ENCODE measurements around the gene DZIP3.

The DZIP3 gene, protein sequence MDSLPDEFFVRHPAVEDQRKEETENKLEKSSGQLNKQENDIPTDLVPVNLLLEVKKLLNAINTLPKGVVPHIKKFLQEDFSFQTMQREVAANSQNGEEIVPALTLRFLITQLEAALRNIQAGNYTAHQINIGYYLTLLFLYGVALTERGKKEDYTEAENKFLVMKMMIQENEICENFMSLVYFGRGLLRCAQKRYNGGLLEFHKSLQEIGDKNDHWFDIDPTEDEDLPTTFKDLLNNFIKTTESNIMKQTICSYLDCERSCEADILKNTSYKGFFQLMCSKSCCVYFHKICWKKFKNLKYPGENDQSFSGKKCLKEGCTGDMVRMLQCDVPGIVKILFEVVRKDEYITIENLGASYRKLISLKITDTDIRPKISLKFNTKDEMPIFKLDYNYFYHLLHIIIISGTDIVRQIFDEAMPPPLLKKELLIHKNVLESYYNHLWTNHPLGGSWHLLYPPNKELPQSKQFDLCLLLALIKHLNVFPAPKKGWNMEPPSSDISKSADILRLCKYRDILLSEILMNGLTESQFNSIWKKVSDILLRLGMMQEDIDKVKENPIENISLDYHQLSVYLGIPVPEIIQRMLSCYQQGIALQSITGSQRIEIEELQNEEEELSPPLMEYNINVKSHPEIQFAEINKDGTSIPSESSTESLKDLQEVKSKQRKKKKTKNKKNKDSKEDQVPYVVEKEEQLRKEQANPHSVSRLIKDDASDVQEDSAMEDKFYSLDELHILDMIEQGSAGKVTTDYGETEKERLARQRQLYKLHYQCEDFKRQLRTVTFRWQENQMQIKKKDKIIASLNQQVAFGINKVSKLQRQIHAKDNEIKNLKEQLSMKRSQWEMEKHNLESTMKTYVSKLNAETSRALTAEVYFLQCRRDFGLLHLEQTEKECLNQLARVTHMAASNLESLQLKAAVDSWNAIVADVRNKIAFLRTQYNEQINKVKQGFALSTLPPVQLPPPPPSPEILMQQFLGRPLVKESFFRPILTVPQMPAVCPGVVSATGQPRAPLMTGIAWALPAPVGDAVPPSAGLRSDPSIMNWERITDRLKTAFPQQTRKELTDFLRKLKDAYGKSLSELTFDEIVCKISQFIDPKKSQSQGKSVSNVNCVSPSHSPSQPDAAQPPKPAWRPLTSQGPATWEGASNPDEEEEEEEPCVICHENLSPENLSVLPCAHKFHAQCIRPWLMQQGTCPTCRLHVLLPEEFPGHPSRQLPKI

DNA sequence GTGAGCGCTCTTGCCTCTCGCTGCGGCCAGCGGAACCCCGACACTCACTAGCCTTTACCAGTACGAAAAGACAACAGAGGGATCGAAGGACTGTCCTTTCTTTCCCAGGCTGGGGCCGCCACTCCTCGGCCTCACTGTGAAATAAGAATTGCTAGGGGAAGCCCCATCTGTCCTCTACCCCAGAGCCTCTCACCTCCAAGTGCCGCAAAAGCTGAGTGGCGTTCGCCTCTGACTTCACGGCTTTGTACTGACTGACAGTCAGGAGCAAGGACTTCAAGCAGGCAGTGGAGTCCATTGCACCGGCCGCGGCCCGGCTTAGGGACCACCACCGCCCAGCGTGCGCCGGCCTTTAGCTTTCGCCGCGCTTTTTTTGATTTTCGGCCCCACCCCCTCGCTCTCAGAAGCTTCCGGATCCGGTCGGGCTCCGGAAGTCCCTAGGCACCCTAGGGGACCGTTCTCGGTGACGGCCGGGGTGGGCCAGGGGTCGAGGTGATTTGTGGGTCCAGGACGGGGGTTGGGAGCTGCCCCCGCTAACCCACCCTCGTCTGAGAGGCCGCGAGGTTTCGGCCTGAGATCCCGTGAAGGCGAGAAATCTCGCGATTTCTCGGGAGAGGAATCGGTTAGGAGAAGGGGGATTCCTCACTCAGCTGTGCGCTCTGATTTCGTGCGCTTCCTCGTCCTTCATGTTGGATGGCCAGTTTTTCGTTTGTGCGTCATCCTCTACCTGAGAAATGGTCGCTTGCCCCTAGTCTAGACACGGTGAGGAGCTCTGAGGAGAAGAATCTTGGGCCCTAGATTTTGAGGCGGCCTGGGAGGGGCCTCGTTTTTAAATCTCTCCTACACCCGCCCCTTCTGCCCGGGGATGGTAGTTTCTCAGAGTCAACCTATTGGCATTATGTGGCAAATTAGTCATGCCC is at the start of gene DZIP3, which contains the start of gene CIP2A:
DZIP3 (plus strand) TSS at position 642 of the 917 bp plus-strand sequence. CDS start 15,685 bp downstream, outside the sequence.
CIP2A (minus strand) TSS at position 358 of the 917 bp plus-strand sequence; CDS start at position 295, 63 bp downstream.
- peak; percentile 100 for DNase-seq

DNA sequence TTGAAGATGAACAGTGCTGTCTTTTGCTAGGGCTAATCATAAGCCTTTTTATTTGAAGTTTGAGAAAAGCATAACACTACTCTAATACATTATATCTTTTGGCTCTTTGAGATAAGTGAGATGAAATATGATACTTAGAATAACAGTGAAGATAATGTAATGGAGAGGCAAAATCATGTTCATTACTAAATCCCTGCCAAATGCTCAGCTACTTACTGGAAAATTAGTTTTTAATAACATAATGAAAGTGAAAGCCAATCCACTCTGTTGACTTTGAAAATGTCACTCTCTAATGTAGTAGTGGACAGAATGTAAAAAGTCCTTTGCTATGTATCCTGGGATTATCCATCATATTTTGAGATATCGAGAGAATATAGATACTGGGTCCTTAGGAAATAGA is 43.3 kb upstream of the DZIP3 start:
- no peak for DNase-seq

DNA sequence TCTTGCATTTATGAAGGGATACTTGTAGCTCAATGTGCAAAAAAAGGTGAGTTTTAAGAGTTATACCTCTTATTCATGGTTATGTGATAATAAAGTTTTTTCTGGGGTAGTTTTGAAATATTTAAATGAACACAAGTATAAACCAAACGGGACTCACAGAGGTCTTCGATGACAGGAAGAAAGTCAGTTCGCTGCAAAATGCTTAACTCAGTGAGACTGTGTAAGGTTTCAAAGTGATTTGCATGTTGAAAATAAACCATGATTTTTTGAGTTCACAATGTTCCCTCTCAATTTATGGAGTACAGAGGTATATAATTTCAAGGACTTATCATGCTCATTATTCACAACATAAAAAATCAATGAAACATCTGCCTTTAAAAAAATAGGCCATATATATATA is 42.8 kb upstream of the DZIP3 start:
- no peak for DNase-seq

DNA sequence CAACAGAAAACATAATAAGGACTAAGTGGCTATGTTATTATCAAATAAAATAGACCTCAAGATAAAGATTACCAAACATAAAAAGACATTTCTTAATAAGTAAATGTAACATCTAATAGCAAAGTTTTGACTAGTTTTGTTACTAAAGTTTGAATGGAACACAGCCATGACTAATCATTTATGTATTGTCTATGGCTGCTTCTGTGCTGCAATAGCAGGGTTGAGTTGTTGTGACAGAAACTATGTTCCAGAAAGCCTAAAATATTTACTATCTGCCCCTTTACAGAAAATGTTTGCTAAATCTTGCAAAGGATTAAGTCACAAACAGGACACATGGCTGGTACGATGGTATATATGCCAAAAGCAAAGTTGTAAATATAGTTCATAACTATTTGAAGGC is 41.2 kb upstream of the DZIP3 start:
- no peak for DNase-seq

DNA sequence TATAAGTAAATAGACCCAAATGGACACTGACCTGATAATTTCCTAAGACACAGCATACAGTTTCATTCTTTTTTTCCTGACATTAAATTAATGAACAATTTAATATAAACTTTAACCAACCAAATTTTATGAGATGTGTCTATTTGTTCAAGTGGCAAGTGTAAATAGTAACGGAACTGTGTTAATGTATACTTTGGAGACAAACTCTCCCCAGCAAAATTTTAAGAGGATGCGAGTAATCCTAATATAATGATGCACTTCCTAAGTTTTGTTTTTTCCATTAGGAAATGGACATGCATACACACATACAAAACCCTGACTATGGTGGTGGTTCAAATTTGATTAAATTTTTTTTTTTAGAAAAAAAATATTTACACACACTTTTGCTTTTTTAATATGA is 40.6 kb upstream of the DZIP3 start:
- DNase-seq, result no peak

DNA sequence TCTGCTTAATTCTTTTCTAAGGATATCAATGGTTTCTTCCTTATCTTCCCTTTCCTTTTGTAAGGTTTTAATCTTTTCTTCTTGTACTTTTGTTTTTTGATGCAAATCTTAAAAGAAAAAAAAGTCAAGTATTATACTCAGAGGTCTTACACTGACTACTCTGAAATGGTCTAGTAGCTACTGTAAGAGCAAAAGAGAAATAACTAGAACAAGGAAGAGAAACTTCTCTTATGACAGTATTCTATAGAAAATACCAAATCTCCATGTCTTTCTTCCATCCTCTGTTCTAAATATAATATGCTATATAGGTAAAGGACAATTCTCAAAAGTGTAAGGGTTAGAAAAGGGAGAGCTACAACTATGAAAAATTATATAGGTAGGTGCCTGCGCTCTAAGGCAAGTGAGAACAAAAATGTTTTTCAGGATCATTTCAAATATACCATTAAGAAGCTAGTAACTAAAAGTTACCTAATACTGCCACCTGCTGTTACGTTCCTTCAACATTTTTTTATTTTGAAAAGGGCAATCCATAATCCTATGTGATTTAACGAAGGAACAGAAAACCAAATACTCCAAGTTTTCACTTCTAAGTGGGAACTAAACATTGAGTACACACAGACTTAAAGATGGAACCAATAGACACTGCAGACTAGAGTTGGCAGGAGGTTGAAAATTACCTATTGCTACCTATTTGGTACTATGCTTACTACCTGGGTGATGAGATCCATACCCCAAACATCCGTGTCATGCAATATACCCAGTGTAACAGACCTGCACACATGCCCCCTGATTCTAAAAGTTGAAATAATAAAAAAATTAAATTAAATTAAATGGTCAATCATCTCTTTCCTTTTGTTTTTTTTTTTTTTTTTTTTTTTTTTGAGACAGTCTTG is 37.0 kb upstream of the DZIP3 start:
- DNase-seq, result peak; percentile 79

DNA sequence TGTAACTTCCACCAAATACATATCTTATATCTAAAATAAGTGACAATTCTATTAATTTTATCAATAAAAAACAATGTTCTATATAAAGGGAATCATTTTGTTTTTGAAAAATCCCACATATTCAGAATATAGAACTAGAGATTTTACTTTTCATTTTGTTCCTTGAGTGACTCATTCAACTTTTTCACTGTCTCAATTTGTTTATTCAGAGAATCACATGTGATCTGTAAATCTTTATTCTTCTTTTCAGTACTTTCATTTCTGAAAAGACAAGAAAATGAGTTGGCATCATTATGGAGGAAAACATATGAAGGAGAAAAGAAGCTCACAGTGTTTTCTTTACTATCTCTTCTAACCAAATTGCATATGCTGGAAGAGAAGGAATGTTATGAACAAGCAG is 35.3 kb upstream of the DZIP3 start:
- DNase-seq, result no peak

DNA sequence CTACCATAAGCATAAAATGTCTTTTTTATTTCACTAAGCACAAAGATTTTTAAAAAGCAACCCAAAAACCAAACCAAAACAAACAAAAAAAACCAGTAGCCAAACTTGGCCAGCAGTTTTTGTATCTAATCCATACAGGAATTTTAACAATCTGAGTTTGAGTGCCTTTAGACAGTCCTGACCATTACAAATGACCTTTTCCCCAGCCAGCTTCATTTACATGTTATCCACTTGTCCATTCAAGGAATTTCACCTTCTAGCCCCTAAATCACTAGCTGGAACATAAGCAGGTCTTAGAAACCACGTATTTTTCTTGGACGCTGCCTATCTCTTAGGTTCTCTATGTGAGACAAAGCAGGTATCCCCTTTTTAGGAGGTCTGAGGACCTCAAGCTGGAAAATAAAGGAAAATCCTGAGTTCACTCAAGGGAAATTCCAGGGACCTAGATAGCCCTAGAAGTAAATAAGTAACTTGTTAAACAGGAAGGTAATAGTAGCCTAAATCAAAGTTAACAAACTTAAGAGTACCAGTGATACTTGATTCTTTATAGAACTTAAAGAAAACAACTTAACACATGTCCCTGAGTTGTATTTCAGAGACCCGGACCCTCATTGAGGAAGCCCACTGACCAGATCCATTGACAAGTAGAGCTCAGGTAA is 34.5 kb upstream of the DZIP3 start:
- DNase-seq, result no peak

DNA sequence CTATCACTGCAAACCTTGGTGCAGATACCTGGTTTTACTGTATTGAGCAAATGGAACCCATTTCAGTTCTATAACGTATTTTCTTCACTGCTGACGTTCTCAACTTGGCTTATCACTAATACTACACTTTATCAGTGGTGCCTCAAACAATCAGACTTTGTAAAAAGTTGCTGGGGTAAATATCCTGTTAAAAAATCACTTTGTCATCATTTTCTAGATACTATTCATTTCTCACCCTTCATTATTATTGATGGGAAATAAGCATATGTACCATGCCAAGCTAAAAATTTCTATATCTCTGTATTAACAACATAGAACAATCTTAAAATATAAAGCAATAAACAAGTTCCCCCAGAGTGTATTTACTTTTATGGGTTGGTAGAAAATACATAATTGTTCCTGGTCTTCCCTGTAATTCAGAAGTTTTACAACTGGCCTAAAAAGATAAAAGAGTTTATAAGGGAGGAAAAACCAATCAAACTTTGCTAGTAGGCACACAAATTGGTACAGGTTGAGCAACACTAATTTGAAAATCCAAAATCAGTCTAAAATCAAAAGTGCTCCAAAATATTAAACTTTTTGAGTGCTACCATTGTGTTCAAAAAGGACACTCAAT is 33.4 kb upstream of the DZIP3 start:
- no peak for DNase-seq

DNA sequence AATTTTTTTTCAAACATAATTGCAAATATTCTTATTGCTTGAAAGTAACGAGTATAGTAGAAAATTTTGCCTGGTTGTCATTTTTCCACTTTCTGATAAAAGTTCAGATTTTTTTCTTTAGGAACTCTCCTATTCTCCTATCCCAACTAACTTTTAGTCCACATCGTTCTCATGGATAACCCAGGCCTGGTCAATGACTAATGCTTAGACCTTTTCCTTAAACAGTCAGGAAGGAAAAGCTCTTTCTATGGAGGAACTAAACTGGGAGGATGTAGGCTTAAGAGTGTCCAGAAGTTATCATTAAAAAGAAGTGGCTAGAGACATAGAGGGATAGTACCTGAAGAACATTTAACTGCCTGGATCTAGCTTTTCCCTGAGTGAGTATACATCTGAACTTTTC is 27.0 kb upstream of the DZIP3 start:
- DNase-seq, result no peak

DNA sequence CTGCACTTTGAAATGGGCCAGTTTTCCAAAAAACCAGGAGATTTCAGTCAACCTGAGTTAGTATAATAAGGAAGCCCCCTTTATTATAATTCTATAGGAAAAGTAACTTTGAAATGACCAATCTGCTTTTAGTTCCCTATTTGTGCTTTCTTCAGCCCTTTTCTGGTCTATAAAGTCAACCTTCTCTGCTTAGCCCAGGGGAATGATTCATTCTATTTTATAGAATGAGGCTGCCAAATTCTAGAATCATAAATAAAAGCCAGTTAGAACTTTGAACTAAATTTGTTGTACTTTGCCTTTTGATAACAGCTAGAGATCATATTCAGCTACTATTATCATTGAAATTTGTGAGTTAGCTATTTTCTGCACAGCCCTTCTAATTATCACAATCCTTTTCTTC is 25.0 kb upstream of the DZIP3 start:
- no peak for DNase-seq

DNA sequence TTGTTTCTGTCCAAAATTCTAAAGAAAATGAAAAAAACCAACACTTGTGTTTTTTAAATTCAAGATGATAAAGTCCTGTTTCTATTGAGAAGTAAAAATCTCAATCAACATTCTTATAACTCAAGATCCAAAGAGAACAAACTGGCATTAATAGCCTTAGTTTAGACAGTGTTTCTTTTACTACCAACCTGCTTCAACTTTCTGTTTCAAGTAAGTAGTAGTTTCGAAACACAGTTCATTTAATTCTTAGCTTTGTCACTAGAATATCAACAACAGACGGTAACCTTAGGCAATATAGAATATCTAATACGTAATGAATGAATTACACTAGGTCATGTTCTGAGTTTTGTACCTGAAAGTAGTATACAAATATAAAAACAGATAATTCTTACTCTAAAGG is 24.0 kb upstream of the DZIP3 start:
- DNase-seq, result no peak

DNA sequence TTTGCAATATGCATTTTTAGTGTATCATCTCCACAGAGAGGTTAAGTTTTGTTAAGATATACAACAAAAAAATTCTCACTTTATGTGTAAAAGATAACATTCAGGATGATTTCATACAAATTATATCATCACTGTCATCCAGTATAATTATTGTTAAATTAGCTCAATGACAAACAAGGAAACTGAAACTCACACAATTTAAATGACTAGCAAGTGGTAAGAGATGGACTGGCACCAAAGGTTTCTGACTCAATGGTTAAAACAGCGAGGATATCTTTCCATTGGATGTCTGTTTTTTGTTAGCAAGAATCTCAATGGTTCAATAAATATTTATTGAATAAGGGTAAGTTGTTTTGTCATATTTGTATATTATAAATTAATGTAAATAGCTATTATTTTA is 22.9 kb upstream of the DZIP3 start:
- no peak for DNase-seq

DNA sequence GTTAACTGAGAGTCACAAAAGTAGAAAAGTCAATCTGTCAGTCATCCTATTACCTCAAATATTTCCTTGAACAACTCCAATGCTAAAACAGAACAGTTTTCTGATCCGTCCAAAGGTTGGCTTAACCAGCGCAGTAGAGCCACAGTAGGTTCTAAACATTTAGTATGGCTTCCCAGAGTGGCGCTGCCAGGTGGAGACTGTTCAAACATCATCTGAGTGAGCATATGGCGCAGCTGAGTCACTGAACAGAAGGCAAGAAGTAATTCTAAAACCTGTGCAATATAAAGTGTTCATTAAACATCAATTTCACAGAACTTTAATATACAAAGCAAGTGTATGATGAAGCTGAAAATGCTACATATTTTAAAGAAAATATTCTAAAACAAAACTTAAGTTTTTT is 20.2 kb upstream of the DZIP3 start:
- peak; percentile 21 for DNase-seq

DNA sequence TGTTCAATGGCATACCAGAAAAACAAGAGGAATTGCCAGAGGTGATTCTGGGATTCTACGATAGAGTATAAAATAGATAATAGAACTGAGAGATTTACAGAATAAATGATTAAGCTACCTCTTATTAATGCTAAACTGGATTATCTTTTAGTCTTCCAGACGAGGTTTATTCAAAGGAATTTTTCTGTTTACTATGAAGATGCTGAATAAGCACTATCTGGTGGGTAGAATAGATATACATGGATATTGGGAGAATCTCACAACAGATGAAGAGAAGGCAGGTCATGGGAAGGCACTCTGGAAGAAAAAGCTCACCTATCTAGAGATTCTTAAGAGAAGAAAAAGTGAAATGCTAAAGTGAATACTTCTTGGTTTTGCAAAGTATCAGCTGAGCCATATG is 11.5 kb upstream of the DZIP3 start:
- no peak for DNase-seq

DNA sequence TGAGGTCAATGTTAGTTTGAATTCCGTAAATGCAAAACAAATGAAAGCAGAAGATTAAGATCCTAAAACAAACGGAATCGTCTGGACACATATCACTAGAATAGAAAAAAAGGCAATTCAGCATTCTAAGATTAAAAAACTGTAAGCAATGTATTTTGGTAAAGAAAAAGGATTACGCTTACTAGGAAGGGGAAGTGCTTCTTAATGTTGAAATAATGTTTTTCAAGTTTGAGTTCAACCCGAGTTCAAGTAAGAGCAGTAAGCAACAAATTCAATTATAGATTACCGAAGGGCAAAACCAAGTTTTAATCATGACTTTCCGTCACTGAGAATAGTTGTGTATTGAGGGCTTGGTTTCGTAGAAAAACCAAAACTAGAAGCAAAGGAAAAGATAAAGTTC is 921 bp upstream of the DZIP3 start:
- no peak for DNase-seq

DNA sequence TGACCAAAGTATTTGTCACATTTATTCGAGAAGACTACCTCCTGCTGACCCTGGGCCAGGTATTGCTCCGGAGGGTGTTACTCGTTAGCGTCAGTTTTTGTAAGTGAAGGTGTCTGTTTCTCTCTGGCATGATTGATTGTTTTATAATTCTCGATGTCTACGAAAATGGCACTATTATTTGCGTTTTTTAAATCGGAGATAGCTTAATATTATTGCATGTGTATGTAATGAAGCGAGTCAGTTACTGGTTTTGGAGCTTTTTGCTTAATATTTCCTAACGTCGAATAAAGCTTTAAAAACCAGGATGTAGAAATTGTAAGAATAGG is 439 bp downstream of the DZIP3 start:
- DNase-seq, result no peak

DNA sequence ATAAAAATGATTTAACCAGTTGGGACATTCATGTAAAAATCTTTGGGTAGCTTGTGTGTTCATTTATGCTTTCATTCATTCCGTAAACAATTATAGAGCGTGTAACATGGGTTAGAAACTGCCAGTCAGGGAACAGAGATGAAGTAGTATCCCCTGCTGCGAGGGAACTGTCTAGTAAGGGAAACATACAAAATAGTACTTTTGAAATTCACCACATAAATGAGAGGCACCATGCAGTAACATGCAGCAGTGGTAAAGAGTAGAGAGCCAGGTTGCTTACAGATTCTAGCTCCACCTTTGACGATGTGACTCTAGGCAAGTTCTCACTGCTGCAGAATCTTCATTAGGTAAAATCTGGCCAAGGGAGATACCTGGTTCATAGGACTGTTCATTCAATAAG is 938 bp downstream of the DZIP3 start:
- peak; percentile 22 for DNase-seq

DNA sequence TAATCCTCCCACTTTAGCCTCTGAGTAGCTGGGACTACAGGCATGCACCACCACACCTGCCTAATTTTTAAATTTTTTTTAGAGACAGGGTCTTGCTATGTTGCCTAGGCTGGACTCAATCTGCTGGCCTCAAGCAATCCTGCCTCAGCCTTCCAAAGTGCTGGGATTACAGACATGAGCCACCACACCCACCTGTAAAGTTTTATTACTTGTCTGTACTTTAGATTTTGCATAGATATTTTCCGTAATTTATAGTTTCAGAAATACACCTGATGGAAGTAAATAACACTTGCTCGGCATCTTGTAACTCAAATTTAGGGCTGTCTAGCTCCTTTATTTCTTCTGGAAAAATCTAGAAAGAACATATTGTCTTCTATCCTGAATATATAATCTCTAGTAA is 5.8 kb downstream of the DZIP3 start:
- DNase-seq, result peak; percentile 20

DNA sequence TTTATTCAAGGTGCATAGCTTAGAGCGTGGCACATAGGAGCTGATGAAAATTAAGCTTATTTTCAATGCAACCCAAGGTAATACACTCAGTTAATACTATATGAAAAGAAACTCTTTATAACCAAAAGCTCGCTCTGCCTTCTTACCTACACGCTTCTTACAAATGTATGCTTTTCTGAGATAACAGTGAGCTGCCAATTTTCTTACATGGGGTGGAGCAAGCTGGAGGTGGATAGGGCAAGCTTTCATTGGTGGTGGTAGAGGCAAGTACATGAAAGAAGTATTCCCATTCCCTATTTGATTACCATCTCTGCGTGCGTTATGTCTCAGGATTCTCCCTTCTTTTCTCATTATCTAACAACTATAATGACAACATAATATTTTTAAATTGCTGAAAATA is 8.9 kb downstream of the DZIP3 start:
- DNase-seq, result no peak
